Stimulated activated CD8-positive, alpha-beta memory T cell treated with anti-CD3 and anti-CD28 coated beads, Interleukin-2, amount 100 ng/mL, for 48 hours (primary cell): ENCODE measurements around the gene PRKAR1B.

Source experiments
- DNase-seq, 2 donors: peaks; one replicate each; pipeline ENCODE4 v3.0.0-alpha.2; 2020; ENCODE audit warnings: low read depth in 2 of 2

PRKAR1B gene

GRCh38 chr7:727104-727805 is at the start of gene PRKAR1B:
PRKAR1B (minus strand) TSS chr7:727281; CDS start chr7:711505, 15,776 bp downstream.
- DNase-seq: peak; percentile 35 to 39

- no peak for DNase-seq
Measured at GRCh38 chr7:776381-776780, 49.3 kb upstream of the PRKAR1B start.

- DNase-seq: peak; percentile 52 to 59
Measured at GRCh38 chr7:774161-775109, 47.4 kb upstream of the PRKAR1B start.

- DNase-seq: no peak
Measured at GRCh38 chr7:773622-773915, 46.5 kb upstream of the PRKAR1B start.

- no peak for DNase-seq
Measured at GRCh38 chr7:772861-773621, 46.0 kb upstream of the PRKAR1B start.

GRCh38 chr7:772392-772791 is 45.3 kb upstream of the PRKAR1B start:
- DNase-seq: no peak

GRCh38 chr7:772005-772294 is 44.9 kb upstream of the PRKAR1B start:
- no peak for DNase-seq

- no peak for DNase-seq
Measured at GRCh38 chr7:771234-772004, 44.3 kb upstream of the PRKAR1B start.

GRCh38 chr7:770741-771166 is 43.7 kb upstream of the PRKAR1B start:
- DNase-seq: no peak

- DNase-seq: no peak
Measured at GRCh38 chr7:770336-770735, 43.3 kb upstream of the PRKAR1B start.

- DNase-seq: no peak
Measured at GRCh38 chr7:768881-769504, 41.9 kb upstream of the PRKAR1B start.

- peak in 1 of 2 donors; percentile 14 for DNase-seq
Measured at GRCh38 chr7:767941-768731, 41.1 kb upstream of the PRKAR1B start.

- DNase-seq: no peak
Measured at GRCh38 chr7:767580-767940, 40.5 kb upstream of the PRKAR1B start.

GRCh38 chr7:765383-765782 is 38.3 kb upstream of the PRKAR1B start:
- no peak for DNase-seq

GRCh38 chr7:763762-764161 is 36.7 kb upstream of the PRKAR1B start:
- no peak for DNase-seq

GRCh38 chr7:762885-763284 is 35.8 kb upstream of the PRKAR1B start:
- no peak for DNase-seq

GRCh38 chr7:761631-762030 is 34.5 kb upstream of the PRKAR1B start:
- no peak for DNase-seq

- DNase-seq: no peak
Measured at GRCh38 chr7:761101-761500, 34.0 kb upstream of the PRKAR1B start.

GRCh38 chr7:760006-760405 is 32.9 kb upstream of the PRKAR1B start:
- DNase-seq: no peak

GRCh38 chr7:759569-759968 is 32.5 kb upstream of the PRKAR1B start:
- no peak for DNase-seq

GRCh38 chr7:757741-758163 is 30.7 kb upstream of the PRKAR1B start:
- no peak for DNase-seq
